ENCODE data around the gene SLC9A3.

GRCh38 chr5:460273-460625, 64.0 kb downstream of the SLC9A3 start:
- TF ChIP-seq CTCF (conservative IDR thresholded peaks at IDR 0.05) (no peak), ZFX (IDR thresholded peaks at IDR 0.05) (no peak)

All from C4-2B (cell line).